HepG2 (cell line): ENCODE measurements around the gene IRF6. TPM values are rescaled to one million over a fixed set of nuclear protein-coding genes. Genes with fewer than 3 reads are reported as not detected.

Experiments used
- ATAC-seq: fragments of 200-7000 bp; cut with Tn5 transposase; 3 replicates; pipeline ENCODE4 v1.9.1; 2020; ENCODE audit warnings: mild to moderate bottlenecking, moderate library complexity
- BruUV-seq: library from RNA; stranded (reverse); fragments of 400-500 nt; replicated peaks from 2 replicates; lab custom pipeline; 2021; lab: Mats Ljungman, UMichigan
- CTCF ChIA-PET: fragments of 300-600 bp; formaldehyde crosslinking; extraction: SDS; loops from one replicate; lab custom pipeline; 2021; ENCODE audit warnings: low total read pairs, inconsistent platforms, low intra/inter-chr PET ratio; lab: Yijun Ruan, JAX
- POLR2A ChIA-PET: fragments of 350-600 bp; sonication (Branson Sonifier 250); formaldehyde crosslinking; loops from one replicate; lab custom pipeline; 2020; ENCODE audit warnings: antibody characterized with exemption, inconsistent platforms; lab: Yijun Ruan, JAX
- DNase-seq: peaks from one replicate; pipeline ENCODE4 v3.0.0-alpha.2; 2015; ENCODE audit warnings: low spot score
- FAIRE-seq: peaks from 3 replicates; lab custom pipeline; 2011; peaks lifted over from hg19 to GRCh38; lab: Jason Lieb, UNC
- H2AFZ ChIP-seq: one replicate; pipeline ENCODE4 v1.6.1; 2011; ENCODE audit warnings: low read length, inconsistent platforms
- H3K27ac ChIP-seq: fragments of 300-600 bp; 3 replicates; pipeline ENCODE4 v1.8.0; 2011; ENCODE audit warnings: mixed run types, mild to moderate bottlenecking, mixed read lengths, low read length, inconsistent platforms; ENCODE audit not compliant: insufficient read depth; ENCODE audit errors: extremely low read length
- H3K27me3 ChIP-seq, 2 experiments: fragments of 200-600 bp in 1 of 2; 2 replicates in 1 of 2; 3 replicates in 1 of 2; pipeline versions ENCODE4 v1.6.0 to v1.8.0; 2011; ENCODE audit warnings: low read length in 2 of 2, mild to moderate bottlenecking in 2 of 2, moderate library complexity in 2 of 2, inconsistent platforms in 1 of 2; ENCODE audit not compliant: insufficient read depth in 2 of 2, control insufficient read depth in 1 of 2
- H3K36me3 ChIP-seq, 2 experiments: fragments of 200-600 bp in 1 of 2; replicated peaks in 1 of 2; 2 replicates in 1 of 2; 3 replicates in 1 of 2; pipeline versions ENCODE4 v1.5.1 to v1.8.0; 2011; ENCODE audit warnings: low read length in 2 of 2, inconsistent platforms in 1 of 2; ENCODE audit not compliant: insufficient read depth in 2 of 2, control insufficient read depth in 1 of 2
- H3K4me1 ChIP-seq: 2 replicates; pipeline ENCODE4 v1.5.1; 2012; ENCODE audit warnings: low read length, inconsistent platforms; ENCODE audit not compliant: insufficient read depth
- H3K4me2 ChIP-seq: 2 replicates; pipeline ENCODE4 v1.6.0; 2011; ENCODE audit warnings: low read depth, low read length, inconsistent platforms
- H3K4me3 ChIP-seq, 3 experiments: fragments of 200-600 bp in 1 of 3; sonication (generic), shearing (Covaris generic) in 1 of 3; replicated peaks in 1 of 3; 2 replicates each; pipeline ENCODE4 v1.5.1; 2011 to 2016; ENCODE audit warnings: low read length in 3 of 3, inconsistent platforms in 2 of 3, low read depth in 2 of 3, mild to moderate bottlenecking in 2 of 3, control low read depth in 1 of 3, mixed read lengths in 1 of 3; ENCODE audit not compliant: insufficient read depth in 1 of 3
- H3K79me2 ChIP-seq: one replicate; pipeline ENCODE4 v1.6.1; 2011; ENCODE audit warnings: low read length, inconsistent platforms; ENCODE audit not compliant: insufficient read depth
- H3K9ac ChIP-seq: 2 replicates; pipeline ENCODE4 v1.6.0; 2011; ENCODE audit warnings: mild to moderate bottlenecking, low read depth, low read length, inconsistent platforms; ENCODE audit not compliant: insufficient read depth
- H3K9me3 ChIP-seq: 2 replicates; pipeline ENCODE4 v1.5.1; 2012; ENCODE audit warnings: mild to moderate bottlenecking, low read length
- H4K20me1 ChIP-seq: 2 replicates; pipeline ENCODE4 v1.6.0; 2011; ENCODE audit warnings: inconsistent platforms, mild to moderate bottlenecking, low read length, moderate library complexity; ENCODE audit not compliant: insufficient read depth
- AFF4 ChIP-seq: sonication (generic); formaldehyde crosslinking; IDR thresholded peaks from 2 replicates; pipeline ENCODE4 v1.4.0; 2020; ENCODE audit warnings: missing genetic modification reagents
- ARID3A ChIP-seq: IDR thresholded peaks from 2 replicates; pipeline ENCODE4 v1.6.1; 2012; ENCODE audit warnings: low read depth, low read length, improper control_type of control experiment
- ISX ChIP-seq: sonication (generic); formaldehyde crosslinking; conservative IDR thresholded peaks from 2 replicates; pipeline ENCODE4 v1.5.0; 2020; ENCODE audit warnings: missing genetic modification reagents
- POLR2AphosphoS5 ChIP-seq: IDR thresholded peaks from 2 replicates; pipeline ENCODE4 v1.6.1; 2012; ENCODE audit warnings: low read depth, low read length
- PPARG ChIP-seq: conservative IDR thresholded peaks from 2 replicates; pipeline ENCODE4 v1.6.1; 2016; ENCODE audit warnings: missing biosample characterization, missing genetic modification reagents
- SAFB2 ChIP-seq: sonication (generic); formaldehyde crosslinking; IDR thresholded peaks from 2 replicates; pipeline ENCODE4 v1.5.1; 2020; ENCODE audit warnings: missing genetic modification reagents, low read depth, mild to moderate bottlenecking, borderline replicate concordance
- SMAD1 ChIP-seq: sonication (generic); formaldehyde crosslinking; IDR thresholded peaks from 2 replicates; pipeline ENCODE4 v1.4.0; 2020; ENCODE audit warnings: missing genetic modification reagents, low read depth, mild to moderate bottlenecking, borderline replicate concordance
- TEAD2 ChIP-seq: sonication (generic); formaldehyde crosslinking; IDR thresholded peaks from 2 replicates; pipeline ENCODE4 v1.9.0; 2021; ENCODE audit warnings: missing genetic modification reagents
- ZEB1 ChIP-seq: IDR thresholded peaks from 2 replicates; pipeline ENCODE4 v1.6.1; 2012; ENCODE audit warnings: mild to moderate bottlenecking, low read depth, inconsistent platforms; ENCODE audit not compliant: insufficient replicate concordance
- ZFP36 ChIP-seq: fragments of 150-350 bp; IDR thresholded peaks from 2 replicates; pipeline ENCODE4 v1.6.1; 2018; ENCODE audit warnings: borderline replicate concordance, low read length, low read depth; ENCODE audit not compliant: partially characterized antibody
- ZNF260 ChIP-seq: sonication (generic); formaldehyde crosslinking; IDR thresholded peaks from 2 replicates; pipeline ENCODE4 v1.4.0; 2020; ENCODE audit warnings: missing genetic modification reagents, low read depth, mild to moderate bottlenecking, borderline replicate concordance
- ZNF510 ChIP-seq: sonication (generic); formaldehyde crosslinking; IDR thresholded peaks from 2 replicates; pipeline ENCODE4 v1.4.0; 2020; ENCODE audit warnings: low read depth, mild to moderate bottlenecking, missing genetic modification reagents
- ZNF792 ChIP-seq: IDR thresholded peaks from 2 replicates; pipeline ENCODE4 v1.6.1; 2016
- ZNF800 ChIP-seq: sonication (generic); formaldehyde crosslinking; IDR thresholded peaks from 2 replicates; pipeline ENCODE4 v1.4.0; 2020; ENCODE audit warnings: missing genetic modification reagents
- ZNF841 ChIP-seq: sonication (generic); formaldehyde crosslinking; IDR thresholded peaks from 2 replicates; pipeline ENCODE4 v1.8.1; 2023; ENCODE audit warnings: missing genetic modification reagents, borderline replicate concordance
- WGBS: methylation state at CpG from one replicate; pipeline ENCODE4 v1.1.6; 2017; ENCODE audit warnings: low lambda C conversion rate; 5-methylcytosine and 5-hydroxymethylcytosine counted together
- in situ Hi-C: cut with HindIII; loops from 2 replicates; pipeline ENCODE4 v1.10.0; 2017; ENCODE audit warnings: low pct_unique_long_range_greater_than_20kb; ENCODE audit not compliant: extremely low pct_ligation_motif_present
- intact Hi-C: fragments of 100-400 bp; cut with micrococcal nuclease; formaldehyde crosslinking; loops from one replicate; pipeline ENCODE4 v1.10.0; 2022; ENCODE audit not compliant: unreplicated experiment
- polyA plus RNA-seq, 8 experiments: library from polyadenylated mRNA; depleted of rRNA in 3 of 8; stranded (reverse) in 7 of 8; unstranded in 1 of 8; fragments of >200 nt; fragmentation: Illumina TruSeq in 4 of 8; extraction: Trizol in 4 of 8; gene quantifications; 2 replicates each; pipeline versions ENCODE4 v1.2.1 to v1.2.3, GENCODE V29; 2011 to 2016; ENCODE audit warnings: low read depth in 4 of 8, missing spikeins in 1 of 8, mixed read lengths in 1 of 8; ENCODE audit not compliant: insufficient read depth in 1 of 8
- total RNA-seq, 5 experiments: library from RNA; depleted of rRNA; stranded (reverse); fragments of >200 nt; fragmentation: Illumina TruSeq; extraction: Trizol; gene quantifications; 2 replicates each; pipeline ENCODE4 v1.2.3, GENCODE V29; 2016; ENCODE audit warnings: low read depth in 1 of 5

Gene IRF6
- total and polyA plus RNA-seq, 2 of the 13 experiments (the other 11 are each of a cell fraction or from before 2014, with no cell fraction given): 0.02 TPM; not detected in 1

- TF ChIP-seq ZFP36 (no peak), AFF4 (CRISPR knock-in tag) (no peak), ARID3A (no peak)
Observed at GRCh38 chr1:209743145-209743482, 62.8 kb downstream of the IRF6 start (continued).

GRCh38 chr1:209742409-209743144, 63.4 kb downstream of the IRF6 start:
- TF ChIP-seq TEAD2 (CRISPR knock-in tag) (no peak), ZEB1 (no peak), ZNF841 (CRISPR knock-in tag) (no peak), ZNF792 (CRISPR knock-in tag) (no peak), PPARG (CRISPR knock-in tag) (no peak), ISX (no peak), ZNF260 (CRISPR knock-in tag) (no peak), POLR2AphosphoS5 (no peak), ZNF800 (CRISPR knock-in tag) (no peak), SMAD1 (CRISPR knock-in tag) (no peak), ZNF510 (CRISPR knock-in tag) (no peak), SAFB2 (CRISPR knock-in tag) (no peak)
- H3K27ac ChIP-seq: no peak overlapping the region
- no peaks in the 10 kb centered on the region for H3K79me2 ChIP-seq
- ChIA-PET POLR2A (no interaction called here), CTCF (no interaction called here)
- no peak for DNase-seq
- no peak for FAIRE-seq
- no peak overlapping the region for H3K4me3 ChIP-seq
- no peak overlapping the region for H2AFZ ChIP-seq
- WGBS: 7% methylated on average over 8 of the region's 8 CpGs
- H3K27me3 ChIP-seq: no peaks in the 10 kb centered on the region; a peak in 2 of 5 replicates
- H3K4me1 ChIP-seq: 0 out of 2 replicates have a peak, but pooled peaks cover 3% of the 10 kb centered on the region
- H3K36me3 ChIP-seq: no peaks in the 10 kb centered on the region
- no peaks in the 10 kb centered on the region for H3K9me3 ChIP-seq
- no peak for ATAC-seq
- intact Hi-C loops: no loop called here
- no TSS peak for BruUV-seq
- in situ Hi-C loops: no loop called here
- no peak overlapping the region for H3K9ac ChIP-seq
- no peaks in the 10 kb centered on the region for H4K20me1 ChIP-seq
- H3K4me2 ChIP-seq: no peak overlapping the region
